HG03571 (cell line): ENCODE results near the gene TAS2R46.

Experiments used
- ATAC-seq: cut with Tn5 transposase; IDR thresholded peaks from one replicate; pipeline ENCODE4 v1.9.1; 2021; ENCODE audit not compliant: unreplicated experiment

The TAS2R46 gene

DNA sequence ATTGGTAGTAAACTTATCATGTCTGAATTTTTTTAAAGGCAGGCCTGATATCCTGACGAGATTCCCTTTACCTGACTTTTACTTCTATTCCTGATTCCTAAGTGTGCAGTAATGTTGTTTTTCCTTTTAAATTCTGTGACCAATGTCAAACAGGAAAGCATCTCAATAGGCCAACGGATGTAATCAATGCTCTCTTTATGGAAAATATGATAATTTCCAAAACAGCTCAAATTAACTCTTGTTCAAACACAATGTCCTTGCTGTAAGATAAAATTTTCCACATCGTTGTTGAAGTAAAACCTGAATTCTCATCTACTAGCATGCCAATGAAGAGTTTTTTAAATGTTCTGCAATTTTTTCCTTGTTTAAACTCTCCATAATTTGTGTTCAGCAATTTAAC, 22.9 kb downstream of the TAS2R46 start:
- ATAC-seq = no peak

DNA sequence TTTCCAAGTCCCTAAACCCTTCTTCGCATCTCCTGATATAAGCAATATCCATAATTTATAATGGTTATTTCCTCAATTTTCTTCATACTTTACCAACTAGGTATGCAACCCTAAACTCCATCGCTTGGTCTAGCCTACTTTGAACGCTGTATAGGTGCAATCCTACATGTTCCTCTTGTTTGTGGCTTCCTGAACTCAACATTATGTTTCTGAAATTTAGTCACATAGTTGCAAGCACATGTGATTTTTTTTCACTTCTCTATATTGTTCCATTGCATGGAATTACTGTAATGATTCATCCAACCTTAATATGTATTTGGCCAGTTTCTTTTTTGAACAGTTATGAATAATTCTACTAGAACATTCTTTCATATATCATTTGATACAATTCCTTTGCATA, 28.1 kb downstream of the TAS2R46 start:
- peak; percentile 59 for ATAC-seq

DNA sequence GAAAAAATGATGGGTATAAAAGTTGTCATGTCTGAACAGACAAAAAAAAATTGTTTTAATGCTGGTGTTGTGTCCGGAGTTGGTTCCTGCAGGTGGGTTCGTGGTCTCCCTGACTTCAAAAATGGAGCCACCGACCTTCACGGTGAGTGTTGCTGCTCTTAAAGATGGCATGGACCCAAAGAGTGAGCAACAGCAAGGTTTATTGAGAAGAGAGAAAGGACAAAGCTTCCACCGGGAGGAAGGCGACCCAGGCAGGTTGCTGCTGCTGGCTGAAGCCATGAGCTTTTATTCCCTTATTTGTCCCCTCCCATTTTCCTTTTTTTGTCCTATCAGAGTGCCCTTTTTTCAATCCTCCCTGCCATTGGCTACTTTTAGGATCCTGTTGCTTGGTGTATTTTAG, 30.8 kb downstream of the TAS2R46 start, which contains the start of gene TAS2R31:
Gene TAS2R31 (minus strand): TSS at position 101 of the 400 bp plus-strand sequence. CDS start 72 bp downstream, at position 29.
- no peak for ATAC-seq

DNA sequence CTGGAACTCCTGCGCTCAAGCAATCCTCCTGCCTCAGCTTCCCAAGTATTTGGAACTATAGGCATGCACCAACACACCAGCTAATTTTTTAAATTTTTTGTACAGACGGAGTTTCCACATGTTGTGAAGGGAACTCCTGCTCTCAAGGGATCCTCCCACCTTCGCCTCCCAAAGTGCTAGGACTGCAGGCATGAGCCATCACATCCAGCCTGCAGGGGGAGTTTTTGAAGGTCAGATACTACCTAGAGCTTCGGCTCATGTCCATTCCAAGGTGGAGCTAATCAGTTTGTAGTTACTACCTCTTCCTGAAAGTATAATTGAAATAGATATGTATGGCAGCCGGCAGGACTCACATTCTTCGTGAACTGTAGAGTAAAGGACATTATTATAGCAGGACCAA, 36.0 kb downstream of the TAS2R46 start:
- no peak for ATAC-seq

DNA sequence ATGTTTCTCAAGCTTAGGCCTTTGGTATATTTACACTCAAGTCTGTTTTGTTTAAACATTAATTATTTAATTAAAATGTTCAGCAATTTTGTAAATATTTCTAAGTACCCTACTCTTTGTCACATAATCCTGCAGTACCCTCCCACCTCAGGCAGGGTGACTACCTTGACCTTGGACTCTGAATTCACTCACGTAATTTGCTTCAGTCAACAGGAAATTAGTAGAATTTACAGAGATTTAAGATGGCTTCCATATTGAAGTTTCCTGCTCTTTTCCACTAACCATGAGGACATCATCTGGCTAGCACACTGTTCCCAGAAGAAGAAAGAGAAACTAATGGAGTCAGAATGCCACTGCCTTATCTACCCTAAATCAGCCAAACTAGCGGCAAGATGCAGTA, 38.7 kb downstream of the TAS2R46 start:
- no peak for ATAC-seq

DNA sequence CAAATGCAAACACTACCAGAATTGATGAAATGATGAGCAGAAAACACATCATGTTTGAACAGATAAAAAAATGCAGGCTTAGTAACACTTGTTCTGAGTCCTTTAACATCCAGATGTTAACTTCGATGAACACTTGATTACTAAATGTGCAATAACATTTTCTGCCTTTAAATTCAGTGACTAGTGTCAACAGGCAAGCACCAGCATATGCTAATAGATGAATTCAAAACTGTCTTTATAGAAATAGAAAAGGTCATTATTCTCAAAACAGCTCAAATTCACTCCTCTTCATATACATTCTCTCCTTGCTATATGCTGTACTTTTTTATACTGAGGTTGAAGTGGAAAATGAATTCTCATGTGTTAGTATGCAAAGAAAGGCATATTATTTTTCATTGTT, 39.6 kb downstream of the TAS2R46 start, which contains the start of gene TAS2R19:
Gene TAS2R19 (minus strand): TSS at position 101 of the 400 bp plus-strand sequence. CDS start 49 bp downstream, at position 52.
- ATAC-seq = no peak

DNA sequence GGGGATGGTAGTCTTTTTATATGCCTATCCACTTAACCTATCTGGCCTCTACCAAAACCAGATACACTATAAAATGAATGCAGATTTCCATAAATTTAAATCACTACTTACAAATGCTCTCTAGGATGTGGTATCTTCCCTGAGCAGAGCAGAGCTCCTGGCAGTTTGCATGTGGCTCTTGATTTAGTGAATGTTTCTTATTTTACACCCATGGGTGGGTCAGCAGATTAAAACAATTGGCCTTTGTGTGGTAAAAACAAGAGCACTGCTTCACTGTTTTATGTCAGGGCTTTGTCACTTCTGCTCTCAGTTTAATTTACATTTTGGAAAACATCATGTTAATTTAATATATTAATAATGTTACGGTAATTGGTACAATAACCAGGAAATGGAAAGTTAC, 45.2 kb downstream of the TAS2R46 start:
- no peak for ATAC-seq

DNA sequence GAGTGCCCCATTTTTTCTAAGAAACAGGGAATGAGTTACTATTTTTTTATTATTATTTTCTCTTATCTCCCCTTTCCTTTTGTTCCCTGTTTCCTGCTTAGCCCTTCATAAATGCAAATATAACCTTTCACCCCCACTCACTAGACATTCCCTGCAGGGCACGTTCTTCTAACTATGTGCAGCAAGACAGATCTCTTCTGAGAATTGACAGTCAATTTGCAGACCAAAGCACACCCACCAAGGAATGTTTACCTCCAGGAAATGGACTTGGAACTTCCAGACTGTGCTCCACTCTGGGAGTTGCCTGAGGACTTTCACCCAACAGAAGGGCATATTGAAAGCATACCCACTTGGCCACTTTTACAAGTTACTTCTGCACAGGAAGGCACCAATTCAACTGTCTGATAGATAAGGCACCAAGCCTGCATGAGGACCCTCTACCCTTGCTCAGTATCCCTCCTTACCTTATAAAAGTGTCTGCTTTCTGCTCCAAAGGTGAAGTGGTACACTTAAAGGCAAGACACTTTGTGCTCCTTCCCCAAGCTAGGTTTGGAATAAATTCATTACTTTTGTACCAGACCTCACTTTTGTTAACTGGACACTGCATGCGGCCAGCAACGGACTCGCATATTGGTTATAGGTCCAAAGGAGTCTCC, 46.2 kb downstream of the TAS2R46 start:
- ATAC-seq = no peak

DNA sequence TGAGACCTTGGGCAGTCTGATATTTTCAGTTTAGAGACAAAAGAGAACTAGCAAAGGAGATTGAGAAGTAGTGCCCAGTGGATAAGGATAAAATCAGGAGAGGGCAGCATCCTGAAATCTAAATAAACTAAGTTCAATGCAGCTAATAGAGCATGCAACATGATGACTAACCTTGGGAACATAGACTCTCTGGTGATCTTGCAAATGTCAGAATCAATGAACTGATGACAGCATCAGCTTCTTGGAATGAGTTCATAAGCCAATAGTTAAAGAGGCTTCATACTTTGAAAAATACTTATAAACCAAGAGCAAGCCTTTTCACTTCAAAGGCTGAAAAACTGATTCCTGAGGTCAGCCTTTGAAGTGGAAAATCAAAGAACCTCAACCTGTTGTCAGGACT, 47.9 kb downstream of the TAS2R46 start:
- no peak for ATAC-seq
